Neural crest cell (in vitro differentiated cells): Measurements from ENCODE around the gene IFIH1. TPM values are rescaled to one million over a fixed set of nuclear protein-coding genes. Genes with fewer than 3 reads are reported as not detected.
A peak's percentile ranks its signal among the peaks of the same experiment; 100 is the strongest.

ENCODE experiments used
- DNase-seq: peaks from one replicate; pipeline ENCODE4 v3.0.0; 2021; ENCODE audit warnings: low read depth, mixed read lengths, low spot score
- H3K27ac Mint-ChIP-seq: one replicate; pipeline ENCODE4 v1.8.0; 2021; ENCODE audit warnings: mild to moderate bottlenecking, mixed read lengths; ENCODE audit not compliant: unreplicated experiment
- H3K27me3 Mint-ChIP-seq: 2 replicates; pipeline ENCODE4 v1.8.0; 2021; ENCODE audit warnings: low read depth, mild to moderate bottlenecking, mixed read lengths
- H3K36me3 Mint-ChIP-seq: 2 replicates; pipeline ENCODE4 v1.8.0; 2021; ENCODE audit warnings: low read depth, mild to moderate bottlenecking, mixed read lengths
- H3K4me1 Mint-ChIP-seq: 2 replicates; pipeline ENCODE4 v1.8.0; 2021; ENCODE audit warnings: mixed read lengths
- H3K4me3 Mint-ChIP-seq: one replicate; pipeline ENCODE4 v1.8.0; 2021; ENCODE audit warnings: mild to moderate bottlenecking, mixed read lengths
- H3K9me3 Mint-ChIP-seq: 2 replicates; pipeline ENCODE4 v1.8.0; 2021; ENCODE audit warnings: mixed read lengths
- CTCF ChIP-seq: fragments of 200-600 bp; sonication (generic); conservative IDR thresholded peaks from 2 replicates; pipeline ENCODE4 v1.5.0; 2021; ENCODE audit warnings: antibody characterized with exemption, mild to moderate bottlenecking
- total RNA-seq: library from RNA; stranded (reverse); gene quantifications from 2 replicates; pipeline ENCODE4 v1.2.1, GENCODE V29; 2021

IFIH1 gene
- total RNA-seq, 1 donor from 2014 or later = 0.23 TPM

- peak overlapping the region; percentile 59 for H3K4me3 Mint-ChIP-seq
- no peak overlapping the region for H3K27ac Mint-ChIP-seq
- DNase-seq = no peak
- peaks cover 39% of the 10 kb centered on the region for H3K27me3 Mint-ChIP-seq
- peaks cover 3% of the 10 kb centered on the region for H3K9me3 Mint-ChIP-seq
- H3K36me3 Mint-ChIP-seq = no peaks in the 10 kb centered on the region
- peaks cover 13% of the 10 kb centered on the region for H3K4me1 Mint-ChIP-seq
- TF ChIP-seq CTCF = no peak
Measured at GRCh38 chr2:162342841-162343240, 24.4 kb upstream of the IFIH1 start.

- no peak for DNase-seq
- H3K27me3 Mint-ChIP-seq = peaks cover 42% of the 10 kb centered on the region
- peaks cover 3% of the 10 kb centered on the region for H3K9me3 Mint-ChIP-seq
- no peak overlapping the region for H3K27ac Mint-ChIP-seq
- H3K36me3 Mint-ChIP-seq = no peaks in the 10 kb centered on the region
- no peak for TF ChIP-seq CTCF
- peak overlapping the region; percentile 59 for H3K4me3 Mint-ChIP-seq
- peaks cover 13% of the 10 kb centered on the region for H3K4me1 Mint-ChIP-seq
Measured at GRCh38 chr2:162342321-162342720, 23.8 kb upstream of the IFIH1 start.

GRCh38 chr2:162340822-162341221 is 22.3 kb upstream of the IFIH1 start:
- TF ChIP-seq CTCF = no peak
- Mint-ChIP-seq H3K4me1 (peaks cover 18% of the 10 kb centered on the region), H3K27me3 (peaks cover 48% of the 10 kb centered on the region), H3K4me3 (no peak overlapping the region), H3K36me3 (no peaks in the 10 kb centered on the region), H3K9me3 (peaks cover 6% of the 10 kb centered on the region), H3K27ac (no peak overlapping the region)
- DNase-seq = no peak

GRCh38 chr2:162337868-162338267 is 19.4 kb upstream of the IFIH1 start:
- no peak for DNase-seq
- Mint-ChIP-seq H3K36me3 (no peaks in the 10 kb centered on the region), H3K27ac (no peak overlapping the region), H3K4me3 (no peak overlapping the region), H3K9me3 (peaks cover 3% of the 10 kb centered on the region), H3K27me3 (peaks cover 33% of the 10 kb centered on the region), H3K4me1 (peaks cover 5% of the 10 kb centered on the region)
- TF ChIP-seq CTCF = no peak

- H3K4me3 Mint-ChIP-seq = no peak overlapping the region
- peaks cover 9% of the 10 kb centered on the region for H3K27me3 Mint-ChIP-seq
- no peaks in the 10 kb centered on the region for H3K36me3 Mint-ChIP-seq
- peaks cover 5% of the 10 kb centered on the region for H3K4me1 Mint-ChIP-seq
- no peak for DNase-seq
- no peak overlapping the region for H3K27ac Mint-ChIP-seq
- TF ChIP-seq CTCF = peak; percentile 55
- peaks cover 3% of the 10 kb centered on the region for H3K9me3 Mint-ChIP-seq
Measured at GRCh38 chr2:162333968-162334367, 15.5 kb upstream of the IFIH1 start.

GRCh38 chr2:162330881-162331280 is 12.4 kb upstream of the IFIH1 start:
- no peak for TF ChIP-seq CTCF
- no peaks in the 10 kb centered on the region for H3K4me1 Mint-ChIP-seq

More at GRCh38 chr2:162330881-162331280, 12.4 kb upstream of the IFIH1 start:
- H3K36me3 Mint-ChIP-seq = no peaks in the 10 kb centered on the region
- no peak overlapping the region for H3K4me3 Mint-ChIP-seq
- H3K27ac Mint-ChIP-seq = no peak overlapping the region
- peaks cover 3% of the 10 kb centered on the region for H3K9me3 Mint-ChIP-seq
- no peak for DNase-seq
- no peaks in the 10 kb centered on the region for H3K27me3 Mint-ChIP-seq
